Measurements from ENCODE around the gene EYA4.

Gene EYA4

DNA sequence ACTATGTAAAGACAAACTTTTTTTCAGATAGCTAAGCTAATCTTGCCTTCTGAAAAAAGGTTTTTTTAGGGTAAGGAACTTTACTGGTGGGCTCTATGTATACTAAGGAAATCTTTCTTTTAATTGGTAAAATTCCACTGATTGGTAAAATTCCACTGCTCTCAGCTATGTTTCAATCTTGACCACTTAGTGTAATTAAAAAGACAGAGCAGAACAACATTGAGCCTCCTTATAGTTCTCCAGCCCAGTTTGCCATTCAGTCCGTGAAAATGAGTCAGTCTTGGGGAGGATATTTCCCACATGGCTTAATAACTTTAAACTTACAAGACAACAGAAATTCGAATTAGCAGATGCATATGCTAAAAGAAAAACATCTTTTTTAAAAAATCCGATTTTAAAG, 92.7 kb downstream of the EYA4 start:
- in situ Hi-C loops (cut with HindIII; ENCODE audit: low pct_ligation_motif_present, low sequenced_read_pairs) = no loop called here
- Histone ChIP-seq H3K27ac (no peak overlapping the region), H3K4me3 (ENCODE audit: low read depth, low read length) (no peak overlapping the region), H3K36me3 (replicated peaks) (no peaks in the 10 kb centered on the region), H3K27me3 (replicated peaks) (no peaks in the 10 kb centered on the region)
- DNase-seq = no peak
- TF ChIP-seq, protein P1, sequence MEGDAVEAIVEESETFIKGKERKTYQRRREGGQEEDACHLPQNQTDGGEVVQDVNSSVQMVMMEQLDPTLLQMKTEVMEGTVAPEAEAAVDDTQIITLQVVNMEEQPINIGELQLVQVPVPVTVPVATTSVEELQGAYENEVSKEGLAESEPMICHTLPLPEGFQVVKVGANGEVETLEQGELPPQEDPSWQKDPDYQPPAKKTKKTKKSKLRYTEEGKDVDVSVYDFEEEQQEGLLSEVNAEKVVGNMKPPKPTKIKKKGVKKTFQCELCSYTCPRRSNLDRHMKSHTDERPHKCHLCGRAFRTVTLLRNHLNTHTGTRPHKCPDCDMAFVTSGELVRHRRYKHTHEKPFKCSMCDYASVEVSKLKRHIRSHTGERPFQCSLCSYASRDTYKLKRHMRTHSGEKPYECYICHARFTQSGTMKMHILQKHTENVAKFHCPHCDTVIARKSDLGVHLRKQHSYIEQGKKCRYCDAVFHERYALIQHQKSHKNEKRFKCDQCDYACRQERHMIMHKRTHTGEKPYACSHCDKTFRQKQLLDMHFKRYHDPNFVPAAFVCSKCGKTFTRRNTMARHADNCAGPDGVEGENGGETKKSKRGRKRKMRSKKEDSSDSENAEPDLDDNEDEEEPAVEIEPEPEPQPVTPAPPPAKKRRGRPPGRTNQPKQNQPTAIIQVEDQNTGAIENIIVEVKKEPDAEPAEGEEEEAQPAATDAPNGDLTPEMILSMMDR (IDR thresholded peaks at IDR 0.05; ENCODE audit: low read depth, low read length, missing control alignments) = no peak

DNA sequence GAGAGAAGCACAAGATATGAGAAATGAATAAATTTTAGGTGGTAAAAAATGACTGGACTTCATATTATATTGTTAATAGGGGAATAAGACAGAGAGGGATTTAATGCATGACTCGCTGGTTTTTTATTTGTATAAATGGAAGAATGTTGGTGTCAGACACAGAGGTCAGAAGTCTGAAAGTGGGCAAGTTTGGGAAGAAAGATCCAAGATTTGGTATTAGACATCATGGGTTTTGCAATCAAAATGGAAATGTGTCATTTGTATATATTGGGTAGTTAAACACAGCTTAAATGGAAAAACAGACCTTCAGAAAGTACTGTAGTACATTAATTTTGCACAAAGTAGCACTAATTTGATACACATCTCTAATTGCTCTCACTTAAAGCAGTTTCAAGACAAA, 96.2 kb downstream of the EYA4 start:
- Histone ChIP-seq H3K27ac (no peak overlapping the region), H3K27me3 (replicated peaks) (no peaks in the 10 kb centered on the region), H3K4me3 (ENCODE audit: low read depth, low read length) (no peak overlapping the region), H3K36me3 (replicated peaks) (no peaks in the 10 kb centered on the region)
- TF ChIP-seq, protein P1 (IDR thresholded peaks at IDR 0.05; ENCODE audit: low read depth, low read length, missing control alignments) = no peak
- in situ Hi-C loops (cut with HindIII; ENCODE audit: low pct_ligation_motif_present, low sequenced_read_pairs) = no loop called here
- DNase-seq = no peak

DNA sequence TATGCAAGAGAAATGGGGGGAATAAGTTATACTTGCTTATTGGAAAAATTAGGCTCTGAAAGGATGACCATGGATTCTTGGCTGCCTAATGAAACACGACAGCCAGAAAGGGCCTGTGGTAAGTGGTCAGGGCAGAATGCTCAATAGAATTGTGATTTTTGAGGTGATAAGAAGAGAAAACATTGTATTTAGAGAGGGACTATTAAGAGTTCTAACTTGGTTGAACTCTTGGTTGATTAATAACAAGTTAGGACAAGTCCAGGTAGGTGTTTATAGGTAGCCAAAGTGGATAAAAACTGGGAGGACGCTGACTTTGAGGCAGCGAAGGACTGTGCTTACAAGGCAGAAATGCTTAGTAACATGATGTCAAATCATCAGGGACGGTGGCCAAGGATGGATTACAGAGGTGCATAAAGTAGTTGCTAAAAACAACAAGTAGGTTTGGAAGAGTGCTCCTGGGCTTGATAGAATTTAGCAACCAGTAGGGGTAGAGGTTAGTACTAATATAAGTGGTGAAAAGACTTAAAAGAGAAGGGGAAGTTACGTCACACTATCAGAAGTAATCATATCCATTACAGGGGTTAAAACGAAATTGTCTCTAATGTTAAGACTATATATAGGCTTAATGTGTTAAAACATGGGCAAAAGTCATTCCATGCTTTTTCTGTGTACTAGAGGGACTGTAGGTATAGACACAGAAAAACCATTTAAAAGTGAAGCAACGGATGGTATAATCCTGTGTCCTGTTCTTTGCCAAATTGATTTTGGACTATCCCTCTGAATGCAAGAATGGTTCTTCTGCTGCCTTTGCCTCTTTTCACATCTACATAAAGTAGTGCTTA, 98.6 kb downstream of the EYA4 start:
- no peaks in the 10 kb centered on the region for H3K27me3 ChIP-seq (replicated peaks)
- H3K36me3 ChIP-seq (replicated peaks) = no peaks in the 10 kb centered on the region
- H3K4me3 ChIP-seq (ENCODE audit: low read depth, low read length) = no peak overlapping the region
- no peak for DNase-seq
- TF ChIP-seq, protein P1 (IDR thresholded peaks at IDR 0.05; ENCODE audit: low read depth, low read length, missing control alignments) = no peak
- no peak overlapping the region for H3K27ac ChIP-seq
- in situ Hi-C loops (cut with HindIII; ENCODE audit: low pct_ligation_motif_present, low sequenced_read_pairs) = no loop called here

DNA sequence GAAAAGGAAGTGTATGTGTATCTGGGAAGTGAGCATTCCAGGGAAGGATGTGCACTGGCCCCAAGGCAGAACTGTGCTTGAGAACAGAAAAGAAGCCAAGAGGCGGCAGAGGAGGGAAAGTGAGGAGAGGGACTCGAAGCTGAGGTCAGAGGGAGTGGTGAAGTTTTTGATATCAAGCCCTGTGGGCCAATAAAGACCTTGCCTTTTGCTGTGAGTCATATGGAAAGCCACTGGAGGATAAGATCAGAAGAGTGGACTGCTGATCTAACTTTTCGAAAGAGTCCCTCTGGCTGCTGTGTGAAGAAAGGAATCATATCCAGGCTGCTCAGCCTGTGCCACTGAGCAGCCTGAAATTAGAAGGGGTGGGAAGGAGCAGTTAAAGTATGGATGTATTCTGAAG, 99.4 kb downstream of the EYA4 start:
- no peaks in the 10 kb centered on the region for H3K27me3 ChIP-seq (replicated peaks)
- in situ Hi-C loops (cut with HindIII; ENCODE audit: low pct_ligation_motif_present, low sequenced_read_pairs) = no loop called here
- H3K27ac ChIP-seq = no peak overlapping the region
- no peaks in the 10 kb centered on the region for H3K36me3 ChIP-seq (replicated peaks)
- TF ChIP-seq, protein P1 (IDR thresholded peaks at IDR 0.05; ENCODE audit: low read depth, low read length, missing control alignments) = no peak
- DNase-seq = peak; percentile 72
- no peak overlapping the region for H3K4me3 ChIP-seq (ENCODE audit: low read depth, low read length)

DNA sequence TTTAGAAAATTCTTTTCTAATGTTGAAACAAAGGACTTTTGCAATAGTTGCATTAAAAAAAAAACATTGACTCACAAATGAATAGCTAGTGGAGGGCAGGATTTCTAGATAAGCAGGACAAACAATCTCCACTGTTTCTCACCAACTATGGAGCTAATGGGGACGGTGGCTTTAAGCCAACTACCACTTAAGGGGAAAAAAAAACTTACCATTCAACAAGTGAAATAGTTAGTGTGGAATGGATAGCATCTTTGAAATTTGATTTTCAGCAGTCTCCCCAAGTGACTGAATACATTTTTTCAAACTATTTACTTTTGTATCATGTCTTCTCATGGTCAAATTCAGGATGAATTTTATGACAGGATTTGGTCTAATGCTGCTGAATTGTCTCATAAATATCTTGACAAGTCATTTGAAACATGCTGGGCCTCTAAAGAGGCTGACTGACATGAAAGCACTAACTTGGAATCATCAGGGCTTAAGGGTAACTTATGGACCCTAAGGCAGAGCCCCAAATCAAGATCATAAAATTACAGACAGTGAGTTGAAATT, 100.5 kb downstream of the EYA4 start:
- no peaks in the 10 kb centered on the region for H3K27me3 ChIP-seq (replicated peaks)
- TF ChIP-seq, protein P1 (IDR thresholded peaks at IDR 0.05; ENCODE audit: low read depth, low read length, missing control alignments) = no peak
- H3K27ac ChIP-seq = peak overlapping the region; percentile 14
- no peaks in the 10 kb centered on the region for H3K36me3 ChIP-seq (replicated peaks)
- H3K4me3 ChIP-seq (ENCODE audit: low read depth, low read length) = no peak overlapping the region
- in situ Hi-C loops (cut with HindIII; ENCODE audit: low pct_ligation_motif_present, low sequenced_read_pairs) = no loop called here
- peak; percentile 85 for DNase-seq
